Keratinocyte (primary cell): ENCODE measurements around the gene BMPER. TPM values are rescaled to one million over a fixed set of nuclear protein-coding genes. Genes with fewer than 3 reads are reported as not detected.
A peak's percentile ranks its signal among the peaks of the same experiment; 100 is the strongest.

Source experiments
- DNase-seq: peaks from one replicate; pipeline ENCODE4 v3.0.0-alpha.2; 2011; ENCODE audit warnings: low read depth, missing footprints, low spot score
- FAIRE-seq: peaks from 2 replicates; lab custom pipeline; 2011; peaks lifted over from hg19 to GRCh38; lab: Jason Lieb, UNC
- H2AFZ ChIP-seq: 2 replicates; pipeline ENCODE4 v1.6.0; 2012; ENCODE audit warnings: low read length, control low read depth, inconsistent platforms; ENCODE audit not compliant: control insufficient read depth
- H3K27ac ChIP-seq: 2 replicates; pipeline ENCODE4 v1.5.1; 2011; ENCODE audit warnings: low read length; ENCODE audit not compliant: control insufficient read depth, insufficient read depth
- H3K27me3 ChIP-seq: 3 replicates; pipeline ENCODE4 v1.6.0; 2011; ENCODE audit warnings: low read length; ENCODE audit not compliant: control insufficient read depth, insufficient read depth; ENCODE audit errors: extremely low read depth
- H3K36me3 ChIP-seq, 2 experiments: 2 replicates in 1 of 2; 3 replicates in 1 of 2; pipeline ENCODE4 v1.5.1; 2011; ENCODE audit warnings: low read length in 2 of 2, mild to moderate bottlenecking in 1 of 2; ENCODE audit not compliant: control insufficient read depth in 2 of 2, insufficient read depth in 2 of 2; ENCODE audit errors: extremely low read depth in 1 of 2
- H3K4me1 ChIP-seq: 3 replicates; pipeline ENCODE4 v1.5.1; 2011; ENCODE audit warnings: low read length; ENCODE audit not compliant: control insufficient read depth, insufficient read depth; ENCODE audit errors: extremely low read depth
- H3K4me2 ChIP-seq: 3 replicates; pipeline ENCODE4 v1.6.0; 2011; ENCODE audit warnings: low read depth, low read length; ENCODE audit not compliant: control insufficient read depth, insufficient read depth; ENCODE audit errors: extremely low read depth
- H3K4me3 ChIP-seq, 3 experiments: fragments of 200-600 bp in 1 of 3; sonication (generic) in 1 of 3; 2 replicates in 2 of 3; 3 replicates in 1 of 3; pipeline ENCODE4 v1.5.1; 2011 to 2016; ENCODE audit warnings: low read length in 3 of 3, mild to moderate bottlenecking in 3 of 3, control low read depth in 2 of 3, inconsistent platforms in 1 of 3, low read depth in 1 of 3, mixed read lengths in 1 of 3, mixed run types in 1 of 3, moderate library complexity in 1 of 3; ENCODE audit not compliant: control insufficient read depth in 2 of 3, insufficient read depth in 2 of 3; ENCODE audit errors: extremely low read depth in 1 of 3
- H3K79me2 ChIP-seq: 2 replicates; pipeline ENCODE4 v1.6.0; 2012; ENCODE audit warnings: low read length; ENCODE audit not compliant: control insufficient read depth, insufficient read depth
- H3K9ac ChIP-seq: 3 replicates; pipeline ENCODE4 v1.6.0; 2011; ENCODE audit warnings: low read length; ENCODE audit not compliant: control insufficient read depth, insufficient read depth; ENCODE audit errors: extremely low read depth
- H3K9me1 ChIP-seq: 3 replicates; pipeline ENCODE4 v1.6.0; 2011; ENCODE audit warnings: low read length; ENCODE audit not compliant: control insufficient read depth, insufficient read depth; ENCODE audit errors: extremely low read depth
- H3K9me3 ChIP-seq: 2 replicates; pipeline ENCODE4 v1.5.1; 2012; ENCODE audit warnings: low read depth, low read length; ENCODE audit not compliant: control insufficient read depth
- H4K20me1 ChIP-seq: 3 replicates; pipeline ENCODE4 v1.6.0; 2011; ENCODE audit warnings: low read length; ENCODE audit not compliant: control insufficient read depth, insufficient read depth; ENCODE audit errors: extremely low read depth
- CTCF ChIP-seq, 3 experiments: IDR thresholded peaks in 1 of 3; conservative IDR thresholded peaks in 1 of 3; optimal IDR thresholded peaks in 1 of 3; 2 replicates in 2 of 3; 3 replicates in 1 of 3; pipeline versions ENCODE3 to v1.5.1; 2011; ENCODE audit warnings: low read length in 3 of 3, mild to moderate bottlenecking in 3 of 3, moderate library complexity in 2 of 3, control low read depth in 1 of 3, inconsistent platforms in 1 of 3; ENCODE audit not compliant: insufficient read depth in 2 of 3; ENCODE audit errors: extremely low read depth in 1 of 3
- EZH2 ChIP-seq: IDR thresholded peaks from one replicate; pipeline ENCODE4 v1.6.1; 2012; ENCODE audit warnings: inconsistent platforms, mild to moderate bottlenecking, low read length, moderate library complexity
- dilution Hi-C: fragments of 300-500 bp; cut with MboI; formaldehyde crosslinking; loops from one replicate; pipeline ENCODE4 v1.7.0; 2020; ENCODE audit warnings: low sequenced_read_pairs; ENCODE audit not compliant: extremely low pct_ligation_motif_present
- polyA minus RNA-seq, 3 experiments: library from RNA; depleted of rRNA, polyadenylated mRNA; stranded (reverse); fragments of >200 nt; gene quantifications; 1 replicate in 1 of 3; 2 replicates in 1 of 3; 3 replicates in 1 of 3; pipeline ENCODE4 v1.2.3, GENCODE V29; 2011
- polyA plus RNA-seq, 5 experiments: library from polyadenylated mRNA; depleted of rRNA in 3 of 5; stranded (reverse) in 3 of 5; stranded (forward) in 1 of 5; unstranded in 1 of 5; fragments of >200 nt; gene quantifications; 1 replicate in 1 of 5; 2 replicates in 3 of 5; 3 replicates in 1 of 5; pipeline versions ENCODE4 v1.2.1 to v1.2.3, GENCODE V29; 2011 to 2012; ENCODE audit warnings: missing spikeins in 2 of 5, low read depth in 1 of 5, low replicate concordance in 1 of 5

BMPER gene
- polyA plus RNA-seq (0.57 to 0.67 TPM (median 0.58 TPM) in 3 replicates), polyA minus RNA-seq (0.59 to 2.4 TPM (median 1.5 TPM) in 3 replicates)
- 0.45 TPM for polyA plus RNA-seq (2011; ENCODE audit: low read depth)
- 0.68 and 0.69 TPM in 2 replicates for polyA plus RNA-seq (2011; cell fraction: cytosol; rRNA removed)
- 2.7 and 4.9 TPM in 2 replicates for polyA plus RNA-seq (2011; cell fraction: nucleus; rRNA removed)
- polyA plus RNA-seq (2012; ENCODE audit: low replicate concordance) = 0.25 and 0.58 TPM in 2 replicates
- polyA minus RNA-seq (2011; cell fraction: cytosol; rRNA and poly(A)+ RNA removed) = not detected
- polyA minus RNA-seq (2011; cell fraction: nucleus; rRNA and poly(A)+ RNA removed) = 2.6 and 7.1 TPM in 2 replicates

DNA sequence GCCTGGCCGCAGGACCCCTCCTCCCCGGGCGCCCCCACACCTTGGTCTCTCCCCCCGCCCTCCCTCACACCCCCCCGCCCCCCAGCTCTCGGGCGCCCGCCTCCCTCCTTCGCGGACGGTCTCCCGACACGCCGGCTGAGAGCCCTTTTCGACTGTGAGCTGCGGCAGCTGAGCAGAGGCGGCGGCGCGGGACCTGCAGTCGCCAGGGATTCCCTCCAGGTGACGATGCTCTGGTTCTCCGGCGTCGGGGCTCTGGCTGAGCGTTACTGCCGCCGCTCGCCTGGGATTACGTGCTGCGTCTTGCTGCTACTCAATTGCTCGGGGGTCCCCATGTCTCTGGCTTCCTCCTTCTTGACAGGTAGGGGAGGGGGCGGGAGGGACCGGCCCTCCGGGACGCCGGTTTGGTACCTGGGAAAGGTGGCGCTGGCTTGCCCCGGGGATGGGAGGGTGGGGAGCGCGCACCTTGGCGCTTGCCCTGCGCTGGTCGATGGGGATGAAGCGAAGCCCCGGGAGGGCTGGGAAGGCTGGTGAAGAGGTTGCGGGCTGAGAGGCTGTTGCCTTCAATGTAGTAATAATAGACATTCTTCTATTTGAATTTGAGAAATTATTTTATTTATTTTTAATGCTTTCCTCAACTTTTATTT lies at the start of gene BMPER:
Gene BMPER (plus strand): TSS at position 151 of the 644 bp plus-strand sequence. CDS start 75 bp downstream, at position 226.
- FAIRE-seq (no peak), DNase-seq (no peak)
- Histone ChIP-seq H3K4me1 (peaks cover 8% of the 10 kb centered on the region), H2AFZ (peak within 1 kb of the TSS; percentile 97), H3K79me2 (no peaks in the 10 kb centered on the region), H3K9me1 (no peaks in the 10 kb centered on the region), H3K27me3 (peaks cover 4% of the 10 kb centered on the region), H3K9me3 (no peaks in the 10 kb centered on the region), H3K27ac (peak within 1 kb of the TSS; percentile 20), H3K36me3 (no peaks in the 10 kb centered on the region), H3K4me3 (peak within 1 kb of the TSS; percentile 51 to 85 (median 79)), H3K4me2 (peak within 1 kb of the TSS; percentile 99), H4K20me1 (no peaks in the 10 kb centered on the region), H3K9ac (peak within 1 kb of the TSS; percentile 79)
- TF ChIP-seq CTCF (optimal IDR thresholded peaks at IDR 0.05 in 1 of 3, IDR thresholded peaks at IDR 0.05 in 1 of 3, conservative IDR thresholded peaks at IDR 0.05 in 1 of 3; ENCODE audit: extremely low read depth in 1 of 3, insufficient read depth in 2 of 3, low read length in 3 of 3) (no peak), EZH2 (no peak)
- dilution Hi-C loops = no loop called here

- FAIRE-seq (no peak), DNase-seq (no peak)
- Histone ChIP-seq H4K20me1 (no peaks in the 10 kb centered on the region), H2AFZ (no peak overlapping the region), H3K4me1 (no peaks in the 10 kb centered on the region), H3K4me3 (no peak overlapping the region), H3K36me3 (no peaks in the 10 kb centered on the region), H3K27ac (no peak overlapping the region), H3K9ac (no peak overlapping the region), H3K9me3 (no peaks in the 10 kb centered on the region), H3K79me2 (no peaks in the 10 kb centered on the region), H3K27me3 (no peaks in the 10 kb centered on the region), H3K9me1 (no peaks in the 10 kb centered on the region), H3K4me2 (no peak overlapping the region)
- dilution Hi-C loops = no loop called here
- TF ChIP-seq EZH2 (no peak), CTCF (optimal IDR thresholded peaks at IDR 0.05 in 1 of 3, IDR thresholded peaks at IDR 0.05 in 1 of 3, conservative IDR thresholded peaks at IDR 0.05 in 1 of 3; ENCODE audit: extremely low read depth in 1 of 3, insufficient read depth in 2 of 3, low read length in 3 of 3) (no peak)
Observed at GRCh38 chr7:33861947-33862346, 43.4 kb upstream of the BMPER start.
